ENCODE results near the gene FNIP1.

GRCh38 chr5:131749138-131749537 lies 47.7 kb downstream of the FNIP1 start:
- TF ChIP-seq, protein P1, sequence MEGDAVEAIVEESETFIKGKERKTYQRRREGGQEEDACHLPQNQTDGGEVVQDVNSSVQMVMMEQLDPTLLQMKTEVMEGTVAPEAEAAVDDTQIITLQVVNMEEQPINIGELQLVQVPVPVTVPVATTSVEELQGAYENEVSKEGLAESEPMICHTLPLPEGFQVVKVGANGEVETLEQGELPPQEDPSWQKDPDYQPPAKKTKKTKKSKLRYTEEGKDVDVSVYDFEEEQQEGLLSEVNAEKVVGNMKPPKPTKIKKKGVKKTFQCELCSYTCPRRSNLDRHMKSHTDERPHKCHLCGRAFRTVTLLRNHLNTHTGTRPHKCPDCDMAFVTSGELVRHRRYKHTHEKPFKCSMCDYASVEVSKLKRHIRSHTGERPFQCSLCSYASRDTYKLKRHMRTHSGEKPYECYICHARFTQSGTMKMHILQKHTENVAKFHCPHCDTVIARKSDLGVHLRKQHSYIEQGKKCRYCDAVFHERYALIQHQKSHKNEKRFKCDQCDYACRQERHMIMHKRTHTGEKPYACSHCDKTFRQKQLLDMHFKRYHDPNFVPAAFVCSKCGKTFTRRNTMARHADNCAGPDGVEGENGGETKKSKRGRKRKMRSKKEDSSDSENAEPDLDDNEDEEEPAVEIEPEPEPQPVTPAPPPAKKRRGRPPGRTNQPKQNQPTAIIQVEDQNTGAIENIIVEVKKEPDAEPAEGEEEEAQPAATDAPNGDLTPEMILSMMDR (IDR thresholded peaks at IDR 0.05) = no peak
- no peak for TF ChIP-seq EP300 (IDR thresholded peaks at IDR 0.05)

All from tibial nerve (tissue), 4 donors.